ENCODE results near the gene ACTR6.
"Not testable (repeated sequence)": the region's sequence is repeated elsewhere in the genome, so short reads cannot be mapped to it uniquely, and the experiment has no call there.

ACTR6 gene

GRCh38 chr12:100200463-100201181, at the start of gene ACTR6:
TSS of gene ACTR6 (plus strand) at chr12:100200815. CDS start at chr12:100200852, 37 bp downstream.
- peak; percentile 86 for DNase-seq

DNA sequence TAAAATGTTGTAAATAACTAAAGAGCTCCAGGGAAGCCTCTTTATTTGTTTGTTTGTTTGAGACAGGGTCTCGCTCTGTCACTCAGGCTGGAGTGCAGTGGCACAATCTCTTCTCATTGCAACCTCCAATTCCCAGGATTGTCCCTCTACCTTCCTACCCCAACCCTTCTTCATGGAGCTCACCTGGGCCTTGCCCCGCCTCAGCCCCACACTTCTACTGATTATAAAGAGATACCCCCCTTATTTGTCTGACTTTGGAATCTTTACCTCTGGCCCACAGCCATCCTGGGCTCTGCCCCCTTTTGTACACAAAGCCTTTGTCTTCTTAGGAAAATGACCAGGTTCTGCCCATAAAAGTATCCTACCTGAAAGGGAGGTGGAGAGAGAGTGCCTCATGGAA, 48.8 kb upstream of the ACTR6 start:
- no peak for DNase-seq

DNA sequence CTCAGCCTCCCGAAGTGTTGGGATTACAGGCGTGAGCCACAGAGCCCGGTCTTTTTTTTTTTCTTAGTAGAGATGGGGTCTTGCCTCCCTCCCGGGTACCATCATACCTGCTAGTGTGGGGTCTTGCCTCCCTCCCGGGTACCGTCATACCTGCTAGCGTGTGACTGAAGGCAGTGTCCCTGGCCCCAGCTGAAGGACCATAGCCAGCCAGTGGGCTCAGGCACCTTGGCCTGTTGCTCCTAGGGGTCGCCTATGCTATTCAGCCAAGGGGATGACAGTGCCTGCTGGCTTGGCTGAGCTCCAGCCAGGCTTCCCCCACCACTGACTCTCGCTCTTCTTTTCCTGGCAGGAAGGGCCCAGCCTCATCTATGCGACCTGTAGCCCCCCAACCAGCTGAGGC, 47.5 kb upstream of the ACTR6 start:
- no peak for DNase-seq

DNA sequence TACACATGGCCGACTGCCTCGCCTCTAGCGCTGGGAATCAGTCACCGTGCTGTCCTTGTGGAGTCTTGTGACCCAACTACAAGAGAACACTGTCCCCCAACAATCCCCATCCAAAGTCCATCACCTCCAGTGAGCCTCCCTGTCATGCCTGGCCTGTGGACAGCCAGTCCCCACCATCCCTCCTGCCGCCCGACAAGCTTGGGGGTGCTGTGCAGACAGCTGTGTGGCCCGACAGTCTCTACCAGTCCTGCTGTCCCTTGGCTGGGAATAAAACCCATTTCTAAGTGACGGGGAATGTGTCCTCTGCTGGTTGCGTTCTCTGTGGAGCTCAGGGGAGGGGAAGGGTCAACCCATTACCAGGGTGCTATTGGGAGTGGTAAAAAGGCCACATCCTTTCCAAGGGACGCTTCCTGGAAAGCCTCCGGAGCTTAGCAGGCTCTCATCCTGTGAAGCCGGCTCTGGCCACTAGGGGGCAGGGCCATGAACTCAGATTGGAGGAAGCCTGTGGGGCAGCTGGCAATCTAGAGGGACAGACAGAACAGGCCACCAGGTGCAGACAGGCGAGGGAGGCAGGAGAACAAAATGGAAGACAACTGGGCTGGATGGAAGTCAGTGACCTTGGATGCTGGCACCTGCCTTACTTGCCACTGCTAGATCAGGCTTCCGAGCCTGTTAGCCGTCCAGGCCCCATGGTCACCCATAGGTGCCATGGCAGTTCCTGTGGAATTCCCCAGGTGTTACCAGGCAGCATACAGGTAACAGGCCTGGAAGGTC, 46.0 kb upstream of the ACTR6 start:
- DNase-seq, result no peak

GRCh38 chr12:100156731-100157426, 43.7 kb upstream of the ACTR6 start:
- DNase-seq, result no peak

DNA sequence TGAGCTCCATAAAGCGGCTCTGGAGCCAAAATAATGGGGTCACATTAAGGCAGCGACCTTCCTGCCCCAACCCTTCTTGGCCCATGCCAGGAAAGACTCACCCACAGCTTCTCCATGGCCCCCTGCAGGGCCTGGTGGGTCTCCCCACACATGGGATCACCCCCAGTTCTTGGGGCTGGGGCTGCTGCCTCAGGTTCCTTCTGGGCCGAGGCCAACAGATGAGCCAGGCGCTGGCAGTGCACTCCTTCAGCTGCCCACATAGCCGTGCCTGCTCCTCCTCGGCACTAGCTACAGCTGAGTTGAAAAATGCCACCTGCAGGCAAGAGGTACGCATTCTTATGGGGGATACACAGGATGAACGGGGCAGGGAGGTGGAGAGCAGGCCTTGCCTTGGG, 43.2 kb upstream of the ACTR6 start:
- DNase-seq, result no peak

DNA sequence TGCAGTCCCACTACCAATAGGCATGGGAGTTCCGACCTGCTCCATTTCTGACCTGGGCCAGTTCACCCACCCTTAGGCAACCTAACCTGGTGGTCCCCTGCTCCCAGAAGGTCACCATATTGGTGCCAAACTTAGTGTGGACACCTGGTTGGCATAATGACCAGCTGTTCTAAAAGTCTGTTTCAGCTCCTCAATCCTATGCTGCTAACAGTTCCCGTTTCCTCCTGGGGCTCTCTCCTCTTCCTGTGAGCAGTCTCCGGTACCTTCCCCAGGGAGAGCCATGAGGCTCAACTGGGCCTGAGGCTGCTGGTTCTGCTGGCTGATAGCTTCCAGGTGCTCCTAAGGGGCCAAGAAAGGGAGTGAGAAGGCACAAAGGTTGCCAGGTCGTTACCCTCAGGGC, 42.1 kb upstream of the ACTR6 start:
- DNase-seq, result no peak

- DNase-seq, result no peak
Observed at GRCh38 chr12:100159391-100160104, 41.1 kb upstream of the ACTR6 start.

GRCh38 chr12:100163416-100164152, 37.0 kb upstream of the ACTR6 start:
- peak; percentile 62 for DNase-seq

- DNase-seq, result no peak
Observed at GRCh38 chr12:100164153-100164704, 36.4 kb upstream of the ACTR6 start.

DNA sequence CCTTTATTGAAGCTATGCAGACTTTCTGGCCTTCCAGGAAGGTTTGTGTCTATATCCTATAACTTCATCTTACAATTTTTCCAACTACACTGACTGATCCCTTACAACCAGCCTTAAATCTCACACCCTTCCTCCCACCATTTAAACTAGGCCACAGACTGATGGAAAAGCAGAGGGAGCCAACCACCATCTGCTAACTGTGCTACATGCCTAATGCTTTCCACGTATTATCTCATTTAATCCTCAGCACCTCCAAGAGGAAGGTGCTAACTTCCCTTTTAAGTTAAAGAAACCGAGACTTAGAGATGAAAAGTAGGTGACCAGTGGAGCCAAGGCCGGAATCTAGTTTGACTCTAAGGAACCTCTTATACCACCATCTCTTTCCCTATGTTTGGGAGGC, 35.3 kb upstream of the ACTR6 start:
- DNase-seq, result no peak

GRCh38 chr12:100166232-100166631, 34.4 kb upstream of the ACTR6 start:
- DNase-seq, result no peak

DNA sequence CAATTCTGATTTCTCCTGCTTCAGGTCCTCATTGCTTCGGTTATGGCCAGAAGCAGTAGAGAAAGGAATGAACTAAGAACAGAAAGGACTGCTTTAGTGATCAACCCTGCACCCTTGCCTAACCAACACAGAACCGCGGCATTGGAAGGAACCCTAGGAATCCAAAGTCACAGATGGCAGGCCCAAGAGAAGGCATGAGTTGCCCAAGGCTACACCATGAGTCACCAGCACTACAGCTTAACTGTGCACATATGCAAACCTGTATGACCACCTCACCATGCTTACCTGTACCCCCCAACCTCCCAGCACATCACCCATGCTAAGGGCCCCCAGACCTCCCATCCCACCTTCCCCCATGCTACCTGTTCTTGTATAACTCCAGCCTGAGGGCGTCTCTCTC, 32.1 kb upstream of the ACTR6 start:
- no peak for DNase-seq

DNA sequence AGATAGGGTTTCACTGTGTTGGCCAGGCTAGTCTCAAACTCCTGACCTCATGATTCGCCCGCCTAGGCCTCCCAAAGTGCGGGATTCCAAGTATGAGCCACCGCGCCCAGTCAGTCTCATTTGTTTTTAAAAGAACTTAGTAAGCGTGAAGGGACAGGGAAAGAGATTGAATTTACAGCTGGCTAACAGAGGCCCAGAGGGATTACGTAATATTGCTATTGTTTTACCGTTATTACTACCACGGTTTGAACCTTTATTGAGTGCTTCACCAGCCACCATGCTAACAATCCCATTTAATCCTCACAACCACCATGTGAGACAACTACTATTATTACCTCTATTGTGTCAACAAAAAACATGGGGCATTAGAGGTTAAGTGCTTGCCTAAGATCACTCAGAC, 31.3 kb upstream of the ACTR6 start:
- no peak for DNase-seq

DNA sequence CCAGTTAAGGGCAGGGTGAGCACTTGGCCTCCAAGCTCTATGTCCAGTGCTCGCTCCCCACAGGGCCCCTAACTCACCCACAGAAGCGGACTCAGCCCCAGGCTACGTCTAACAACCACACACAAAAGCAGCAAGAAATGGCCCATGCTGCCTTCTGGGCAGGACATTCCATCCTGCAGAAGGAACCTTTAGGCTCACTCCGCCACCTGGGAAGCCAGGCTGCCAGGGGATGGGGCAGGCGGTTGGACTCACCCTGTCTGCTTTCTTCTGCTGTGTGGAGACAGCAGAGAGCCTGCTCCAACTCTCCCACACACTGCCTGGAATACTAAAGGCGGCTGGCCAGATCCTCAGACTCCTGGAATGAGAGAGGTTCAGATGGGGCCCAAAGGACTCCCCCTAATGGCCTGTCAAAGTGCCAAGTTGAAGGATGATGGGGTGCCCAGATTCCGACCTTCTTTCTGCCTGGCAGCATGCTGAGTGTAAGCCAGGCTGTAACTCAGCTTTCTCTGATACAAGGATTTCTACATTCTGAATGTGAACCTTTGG, 30.2 kb upstream of the ACTR6 start:
- no peak for DNase-seq

DNA sequence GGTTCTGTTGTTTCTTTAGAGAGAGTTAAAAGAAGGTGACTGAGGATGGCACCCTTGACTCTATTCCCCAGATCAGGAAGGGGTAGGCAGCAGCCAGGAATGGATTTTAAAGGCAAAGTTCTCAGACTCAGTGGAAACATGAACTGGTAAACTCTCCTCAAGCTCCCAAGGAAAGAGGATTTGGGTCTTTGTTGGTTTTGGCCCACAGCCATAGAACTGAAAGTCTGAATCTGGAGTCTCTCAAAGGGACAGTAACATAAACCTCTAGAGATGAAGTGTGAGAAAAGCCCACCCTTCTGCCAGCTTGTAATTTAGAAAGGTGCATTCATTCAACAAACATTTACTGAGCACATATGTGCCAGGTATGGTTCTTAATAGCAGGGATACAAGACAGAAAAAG, 29.4 kb upstream of the ACTR6 start:
- no peak for DNase-seq

GRCh38 chr12:100173111-100173510, 27.5 kb upstream of the ACTR6 start:
- DNase-seq, result no peak

- no peak for DNase-seq
Observed at GRCh38 chr12:100174495-100174894, 26.1 kb upstream of the ACTR6 start.

DNA sequence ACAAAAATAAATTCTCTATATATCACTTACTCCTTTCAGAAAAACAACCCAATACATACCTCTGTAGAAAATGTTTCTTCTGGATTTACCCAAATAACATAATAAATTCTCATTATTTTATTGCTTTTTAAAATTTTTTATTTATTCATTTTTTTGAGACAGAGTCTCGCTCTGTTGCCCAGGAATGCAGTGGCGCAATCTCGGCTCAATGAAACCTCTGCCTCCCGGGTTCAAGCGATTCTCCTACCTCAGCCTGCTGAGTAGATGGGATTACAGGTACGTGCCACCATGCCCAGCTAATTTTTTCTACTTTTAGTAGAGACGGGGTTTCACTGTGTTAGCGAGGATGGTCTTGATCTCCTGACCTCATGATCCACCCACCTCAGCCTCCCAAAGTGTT, 24.1 kb upstream of the ACTR6 start:
- DNase-seq, result not testable (repeated sequence)

- DNase-seq, result no peak
Observed at GRCh38 chr12:100179252-100179651, 21.4 kb upstream of the ACTR6 start.

GRCh38 chr12:100184549-100185145, 16.0 kb upstream of the ACTR6 start:
- DNase-seq, result no peak
